ENCODE data around the gene NELFA. TPM values are rescaled to one million over a fixed set of nuclear protein-coding genes. Genes with fewer than 3 reads are reported as not detected.
A peak's percentile ranks its signal among the peaks of the same experiment; 100 is the strongest.

NELFA gene
- total RNA-seq, 2 experiments from 2014 or later = 34.2 to 36.0 TPM

GRCh38 chr4:1971456-1972200 lies 37.1 kb downstream of the NELFA start:
- CTCF ChIA-PET = no interaction called here
- H3K27me3 Mint-ChIP-seq = no peaks in the 10 kb centered on the region
- H3K27ac Mint-ChIP-seq = peak overlapping the region; percentile 45
- H3K9me3 Mint-ChIP-seq = no peaks in the 10 kb centered on the region
- H3K4me1 Mint-ChIP-seq = no peaks in the 10 kb centered on the region
- POLR2A ChIA-PET = no interaction called here
- peaks cover 89% of the 10 kb centered on the region for H3K36me3 Mint-ChIP-seq (ENCODE audit: low read depth)
- DNase-seq = no peak
- no peak overlapping the region for H3K4me3 Mint-ChIP-seq

- Mint-ChIP-seq H3K27me3 (no peaks in the 10 kb centered on the region), H3K4me1 (no peaks in the 10 kb centered on the region), H3K36me3 (ENCODE audit: low read depth) (peaks cover 87% of the 10 kb centered on the region), H3K27ac (no peak overlapping the region), H3K4me3 (no peak overlapping the region), H3K9me3 (no peaks in the 10 kb centered on the region)
- CTCF ChIA-PET = interaction anchor here (0.6 kb wide), 1 partner anchor 203 kb away, joined by 3 read pairs; no protein-coding TSS in a partner anchor
- POLR2A ChIA-PET = no interaction called here
- DNase-seq = no peak
These were observed 37.8 kb downstream of the NELFA start for GRCh38 chr4:1970926-1971325.

DNA sequence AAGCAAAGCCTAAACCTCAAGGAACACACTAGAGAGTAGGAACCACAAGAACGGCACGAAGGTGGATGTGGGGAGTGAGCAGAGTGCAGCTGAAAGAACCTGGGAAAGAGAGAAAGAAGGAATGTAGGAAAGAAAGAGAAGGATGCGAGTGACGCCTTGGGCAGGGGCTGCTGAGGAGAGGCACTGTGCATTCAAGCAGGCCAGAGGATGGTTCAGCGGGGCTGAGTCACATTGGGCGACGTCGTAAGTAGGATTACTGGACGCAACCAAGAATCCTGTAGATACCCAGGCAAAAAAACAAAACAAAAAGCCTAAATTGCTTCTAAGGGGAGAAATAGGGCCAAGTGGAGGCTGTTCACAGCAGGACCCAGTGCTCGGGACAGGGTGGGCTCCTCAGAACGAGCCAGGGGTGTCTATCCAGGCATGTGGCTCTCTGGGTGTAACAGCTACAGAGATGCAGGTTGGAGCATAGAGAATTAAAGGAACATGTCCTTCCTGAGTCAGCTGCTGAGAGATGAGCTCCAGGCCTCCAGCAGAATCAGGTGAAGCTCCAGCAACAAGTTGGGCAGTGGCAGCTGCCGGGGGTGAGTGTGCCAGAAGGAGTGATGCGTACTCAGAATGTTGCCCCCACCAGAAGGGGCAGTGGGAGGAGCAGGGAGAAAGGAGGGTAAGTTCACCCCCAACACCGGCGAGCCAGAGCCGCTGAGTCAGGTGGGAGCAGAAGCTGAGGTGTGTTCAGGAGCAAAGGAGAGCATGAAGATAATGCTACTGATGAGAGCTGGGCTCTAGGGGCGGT lies 38.6 kb downstream of the NELFA start:
- no peak for DNase-seq
- H3K27me3 Mint-ChIP-seq = no peaks in the 10 kb centered on the region
- H3K4me1 Mint-ChIP-seq = no peaks in the 10 kb centered on the region
- H3K9me3 Mint-ChIP-seq = no peaks in the 10 kb centered on the region
- no peak overlapping the region for H3K4me3 Mint-ChIP-seq
- POLR2A ChIA-PET = no interaction called here
- H3K27ac Mint-ChIP-seq = no peak overlapping the region
- CTCF ChIA-PET = interaction anchor here (1.3 kb wide), 1 partner anchor 12 kb away, joined by 3 read pairs; no protein-coding TSS in a partner anchor
- H3K36me3 Mint-ChIP-seq (ENCODE audit: low read depth) = peaks cover 88% of the 10 kb centered on the region

- Mint-ChIP-seq H3K36me3 (ENCODE audit: low read depth) (peaks cover 88% of the 10 kb centered on the region), H3K9me3 (no peaks in the 10 kb centered on the region), H3K4me3 (no peak overlapping the region), H3K27me3 (no peaks in the 10 kb centered on the region), H3K27ac (no peak overlapping the region), H3K4me1 (peaks cover 2% of the 10 kb centered on the region)
- DNase-seq = no peak
- CTCF ChIA-PET = no interaction called here
- POLR2A ChIA-PET = no interaction called here
These were observed 40.0 kb downstream of the NELFA start for GRCh38 chr4:1968686-1969295.

DNA sequence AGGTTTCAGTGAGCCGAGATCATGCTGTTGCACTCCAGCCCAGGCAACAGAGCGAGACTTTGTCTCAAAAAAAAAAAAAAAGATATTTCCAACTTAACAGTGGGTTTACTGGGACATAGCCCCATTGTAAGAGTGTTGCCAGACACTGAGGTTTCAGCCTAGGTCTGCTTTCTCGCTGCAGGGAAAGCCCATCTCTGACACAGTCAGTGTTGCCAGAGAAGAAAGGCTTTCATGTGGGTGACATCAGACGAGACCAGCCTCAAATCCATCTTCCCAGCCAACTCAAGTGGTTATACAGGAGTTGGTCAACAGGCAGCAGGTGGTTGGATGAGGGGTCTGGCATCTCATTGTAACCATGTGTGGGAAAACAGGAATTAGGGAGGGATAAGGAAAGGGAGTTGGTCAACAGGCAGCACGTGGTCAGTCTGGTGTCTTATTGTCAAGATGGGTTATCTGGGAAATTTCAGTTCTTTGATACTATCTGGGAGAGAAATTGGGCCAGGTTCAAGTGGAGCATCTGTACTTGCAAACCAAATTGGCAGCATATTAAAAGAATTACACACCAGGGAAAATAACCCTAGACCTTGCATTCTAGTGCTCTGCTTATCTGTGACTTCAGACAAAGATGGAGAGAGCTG lies 41.1 kb downstream of the NELFA start:
- no peaks in the 10 kb centered on the region for H3K9me3 Mint-ChIP-seq
- ChIA-PET CTCF (no interaction called here), POLR2A (no interaction called here)
- H3K27me3 Mint-ChIP-seq = no peaks in the 10 kb centered on the region
- H3K4me3 Mint-ChIP-seq = no peak overlapping the region
- no peak for DNase-seq
- peak overlapping the region; percentile 7 for H3K27ac Mint-ChIP-seq
- H3K36me3 Mint-ChIP-seq (ENCODE audit: low read depth) = peaks cover 90% of the 10 kb centered on the region
- H3K4me1 Mint-ChIP-seq = peaks cover 2% of the 10 kb centered on the region

- POLR2A ChIA-PET = no interaction called here
- H3K4me1 Mint-ChIP-seq = peaks cover 2% of the 10 kb centered on the region
These were observed 43.8 kb downstream of the NELFA start for GRCh38 chr4:1964971-1965370.

GRCh38 chr4:1964443-1964842 lies 44.3 kb downstream of the NELFA start:
- Mint-ChIP-seq H3K36me3 (ENCODE audit: low read depth) (peaks cover 91% of the 10 kb centered on the region), H3K4me3 (no peak overlapping the region), H3K9me3 (no peaks in the 10 kb centered on the region), H3K4me1 (peaks cover 2% of the 10 kb centered on the region), H3K27ac (no peak overlapping the region), H3K27me3 (no peaks in the 10 kb centered on the region)
- ChIA-PET CTCF (no interaction called here), POLR2A (no interaction called here)
- DNase-seq = no peak

More at GRCh38 chr4:1964971-1965370, 43.8 kb downstream of the NELFA start:
- CTCF ChIA-PET = no interaction called here
- Mint-ChIP-seq H3K36me3 (ENCODE audit: low read depth) (peaks cover 91% of the 10 kb centered on the region), H3K4me3 (no peak overlapping the region), H3K27ac (no peak overlapping the region), H3K27me3 (no peaks in the 10 kb centered on the region), H3K9me3 (no peaks in the 10 kb centered on the region)
- DNase-seq = no peak

DNA sequence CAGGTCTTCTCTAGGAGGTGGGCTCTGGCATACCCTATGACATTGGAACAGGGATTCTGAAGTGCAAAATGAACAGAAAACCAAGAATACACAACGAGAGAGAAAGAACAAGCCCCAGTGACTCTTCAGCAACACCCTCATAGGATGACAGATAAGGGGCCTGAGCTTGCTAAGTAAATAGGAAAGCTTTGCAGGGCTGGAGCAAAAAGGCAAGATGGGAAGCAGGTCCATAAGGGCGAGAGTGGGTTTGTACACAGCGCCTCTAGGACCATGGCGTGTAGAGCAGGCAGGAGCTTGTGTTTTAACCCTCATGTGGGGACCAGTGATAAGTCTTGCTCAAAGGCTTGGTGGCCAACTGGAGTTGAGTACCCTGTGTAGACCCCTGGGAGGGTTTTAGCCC lies 45.8 kb downstream of the NELFA start:
- H3K27ac Mint-ChIP-seq = no peak overlapping the region
- CTCF ChIA-PET = no interaction called here
- no peak for DNase-seq

DNA sequence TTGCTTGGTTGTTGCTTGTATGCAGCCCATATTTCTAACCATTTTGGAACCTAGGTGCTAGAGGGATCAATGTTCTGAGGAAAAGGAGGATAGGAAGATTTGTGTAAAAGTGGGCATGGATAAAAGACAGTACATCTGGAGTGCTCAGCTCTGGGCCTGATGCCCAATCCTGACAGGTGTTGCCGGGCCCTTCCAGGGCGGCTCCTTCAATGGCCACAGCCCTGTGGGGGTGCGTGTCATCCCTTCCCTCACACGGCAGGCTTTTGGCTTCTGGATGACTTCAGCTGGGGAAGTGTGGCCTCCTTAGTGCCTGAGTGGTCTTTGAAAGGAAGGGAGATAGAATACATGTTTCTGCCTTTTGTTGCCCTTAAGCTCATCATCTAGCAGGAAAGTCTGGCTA lies 47.2 kb downstream of the NELFA start:
- Mint-ChIP-seq H3K27me3 (no peaks in the 10 kb centered on the region), H3K27ac (no peak overlapping the region)
- CTCF ChIA-PET = no interaction called here

More for the DNA sequence above, 45.8 kb downstream of the NELFA start:
- Mint-ChIP-seq H3K27me3 (no peaks in the 10 kb centered on the region), H3K9me3 (no peaks in the 10 kb centered on the region), H3K4me1 (peaks cover 2% of the 10 kb centered on the region), H3K4me3 (no peak overlapping the region), H3K36me3 (ENCODE audit: low read depth) (peaks cover 91% of the 10 kb centered on the region)
- POLR2A ChIA-PET = no interaction called here

DNA sequence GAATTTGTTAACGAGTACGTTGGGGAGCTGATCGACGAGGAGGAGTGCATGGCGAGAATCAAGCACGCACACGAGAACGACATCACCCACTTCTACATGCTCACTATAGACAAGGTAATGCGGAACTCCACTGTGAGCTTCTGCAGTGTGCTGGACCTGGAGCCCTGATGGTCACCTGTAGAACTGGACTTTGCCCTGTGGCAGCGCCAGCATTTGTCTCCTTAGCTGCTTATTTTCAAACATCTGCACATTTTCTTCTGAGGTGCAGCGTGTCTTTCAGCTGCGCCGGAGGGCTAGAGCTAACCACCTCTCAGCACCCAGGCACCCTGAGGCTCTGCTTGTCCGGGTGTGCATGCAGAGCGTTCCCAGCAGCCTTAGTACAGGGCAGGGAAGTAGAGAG lies 47.7 kb downstream of the NELFA start:
- ChIA-PET POLR2A (no interaction called here), CTCF (no interaction called here)
- DNase-seq = no peak
- Mint-ChIP-seq H3K27ac (no peak overlapping the region), H3K27me3 (no peaks in the 10 kb centered on the region), H3K4me3 (no peak overlapping the region), H3K4me1 (peaks cover 2% of the 10 kb centered on the region), H3K9me3 (no peaks in the 10 kb centered on the region), H3K36me3 (ENCODE audit: low read depth) (peaks cover 90% of the 10 kb centered on the region)

More for the DNA sequence above, 47.2 kb downstream of the NELFA start:
- no peaks in the 10 kb centered on the region for H3K9me3 Mint-ChIP-seq
- H3K4me1 Mint-ChIP-seq = peaks cover 2% of the 10 kb centered on the region
- no peak overlapping the region for H3K4me3 Mint-ChIP-seq
- POLR2A ChIA-PET = no interaction called here
- no peak for DNase-seq
- H3K36me3 Mint-ChIP-seq (ENCODE audit: low read depth) = peaks cover 90% of the 10 kb centered on the region

- Mint-ChIP-seq H3K36me3 (ENCODE audit: low read depth) (peaks cover 90% of the 10 kb centered on the region), H3K27me3 (no peaks in the 10 kb centered on the region), H3K27ac (no peak overlapping the region), H3K4me1 (peaks cover 2% of the 10 kb centered on the region), H3K9me3 (no peaks in the 10 kb centered on the region), H3K4me3 (no peak overlapping the region)
- DNase-seq = no peak
- POLR2A ChIA-PET = no interaction called here
- CTCF ChIA-PET = no interaction called here
These were observed 48.5 kb downstream of the NELFA start for GRCh38 chr4:1960170-1960825.

GRCh38 chr4:1959104-1959384 lies 49.7 kb downstream of the NELFA start:
- no peak overlapping the region for H3K4me3 Mint-ChIP-seq
- peaks cover 1% of the 10 kb centered on the region for H3K4me1 Mint-ChIP-seq
- no peaks in the 10 kb centered on the region for H3K27me3 Mint-ChIP-seq
- H3K36me3 Mint-ChIP-seq (ENCODE audit: low read depth) = peaks cover 88% of the 10 kb centered on the region
- H3K9me3 Mint-ChIP-seq = no peaks in the 10 kb centered on the region
- ChIA-PET POLR2A (no interaction called here), CTCF (interaction anchor here (1.3 kb wide), 1 partner anchor 11 kb away, joined by 3 read pairs; no protein-coding TSS in a partner anchor)
- no peak for DNase-seq
- no peak overlapping the region for H3K27ac Mint-ChIP-seq

Data from activated CD4-positive, alpha-beta memory T cell treated with anti-CD3 and anti-CD28 coated beads, Interleukin-2, amount 10 ng/mL, durations not matched to agents 7 days and 5 days (primary cell).